HEK293 (cell line): ENCODE results near the gene GAD1.

Source experiments
- KLF10 ChIP-seq: fragments of 450-650 bp; IDR thresholded peaks from 2 replicates; pipeline ENCODE4 v1.5.1; 2018; ENCODE audit warnings: missing biosample characterization, mild to moderate bottlenecking, missing genetic modification characterization
- PRDM10 ChIP-seq: fragments of 450-650 bp; formaldehyde crosslinking; IDR thresholded peaks from 2 replicates; pipeline ENCODE4 v1.5.1; 2016; ENCODE audit warnings: missing biosample characterization, missing genetic modification characterization
- REST ChIP-seq: fragments of 450-650 bp; formaldehyde crosslinking; IDR thresholded peaks from 2 replicates; pipeline ENCODE4 v1.5.1; 2016; ENCODE audit warnings: missing biosample characterization, missing genetic modification characterization
- SP3 ChIP-seq: fragments of 450-650 bp; formaldehyde crosslinking; IDR thresholded peaks from 2 replicates; pipeline ENCODE4 v1.5.1; 2016; ENCODE audit warnings: missing biosample characterization, missing genetic modification characterization
- TSHZ1 ChIP-seq: fragments of 450-650 bp; formaldehyde crosslinking; IDR thresholded peaks from 2 replicates; pipeline ENCODE4 v1.5.1; 2016; ENCODE audit warnings: missing biosample characterization, missing genetic modification characterization, borderline replicate concordance
- ZNF280D ChIP-seq: fragments of 450-650 bp; formaldehyde crosslinking; IDR thresholded peaks from 2 replicates; pipeline ENCODE4 v1.5.1; 2016; ENCODE audit warnings: missing biosample characterization, missing genetic modification characterization
- ZNF302 ChIP-seq: fragments of 450-650 bp; formaldehyde crosslinking; IDR thresholded peaks from 2 replicates; pipeline ENCODE4 v1.5.1; 2016; ENCODE audit warnings: missing biosample characterization, missing genetic modification characterization, low read depth
- ZNF624 ChIP-seq: fragments of 450-650 bp; formaldehyde crosslinking; IDR thresholded peaks from 2 replicates; pipeline ENCODE4 v1.5.1; 2017; ENCODE audit warnings: missing biosample characterization, missing genetic modification characterization
- TF ChIP-seq, protein P1 (sequence below): fragments of 450-650 bp; formaldehyde crosslinking; IDR thresholded peaks from 2 replicates; pipeline ENCODE4 v1.5.1; 2016; ENCODE audit warnings: missing biosample characterization, missing genetic modification characterization
- TF ChIP-seq, protein P2 (sequence below): fragments of 450-650 bp; formaldehyde crosslinking; IDR thresholded peaks from 2 replicates; pipeline ENCODE4 v1.5.1; 2016; ENCODE audit warnings: missing biosample characterization, missing genetic modification characterization
- TF ChIP-seq, protein P3 (sequence below): fragments of 450-650 bp; formaldehyde crosslinking; IDR thresholded peaks from 2 replicates; pipeline ENCODE4; 2016; ENCODE audit warnings: missing biosample characterization, missing genetic modification characterization

GRCh38 chr2:170878505-170878904 is 61.8 kb downstream of the GAD1 start:
- TF ChIP-seq, protein P1, sequence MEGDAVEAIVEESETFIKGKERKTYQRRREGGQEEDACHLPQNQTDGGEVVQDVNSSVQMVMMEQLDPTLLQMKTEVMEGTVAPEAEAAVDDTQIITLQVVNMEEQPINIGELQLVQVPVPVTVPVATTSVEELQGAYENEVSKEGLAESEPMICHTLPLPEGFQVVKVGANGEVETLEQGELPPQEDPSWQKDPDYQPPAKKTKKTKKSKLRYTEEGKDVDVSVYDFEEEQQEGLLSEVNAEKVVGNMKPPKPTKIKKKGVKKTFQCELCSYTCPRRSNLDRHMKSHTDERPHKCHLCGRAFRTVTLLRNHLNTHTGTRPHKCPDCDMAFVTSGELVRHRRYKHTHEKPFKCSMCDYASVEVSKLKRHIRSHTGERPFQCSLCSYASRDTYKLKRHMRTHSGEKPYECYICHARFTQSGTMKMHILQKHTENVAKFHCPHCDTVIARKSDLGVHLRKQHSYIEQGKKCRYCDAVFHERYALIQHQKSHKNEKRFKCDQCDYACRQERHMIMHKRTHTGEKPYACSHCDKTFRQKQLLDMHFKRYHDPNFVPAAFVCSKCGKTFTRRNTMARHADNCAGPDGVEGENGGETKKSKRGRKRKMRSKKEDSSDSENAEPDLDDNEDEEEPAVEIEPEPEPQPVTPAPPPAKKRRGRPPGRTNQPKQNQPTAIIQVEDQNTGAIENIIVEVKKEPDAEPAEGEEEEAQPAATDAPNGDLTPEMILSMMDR = no peak
- TF ChIP-seq, protein P2, sequence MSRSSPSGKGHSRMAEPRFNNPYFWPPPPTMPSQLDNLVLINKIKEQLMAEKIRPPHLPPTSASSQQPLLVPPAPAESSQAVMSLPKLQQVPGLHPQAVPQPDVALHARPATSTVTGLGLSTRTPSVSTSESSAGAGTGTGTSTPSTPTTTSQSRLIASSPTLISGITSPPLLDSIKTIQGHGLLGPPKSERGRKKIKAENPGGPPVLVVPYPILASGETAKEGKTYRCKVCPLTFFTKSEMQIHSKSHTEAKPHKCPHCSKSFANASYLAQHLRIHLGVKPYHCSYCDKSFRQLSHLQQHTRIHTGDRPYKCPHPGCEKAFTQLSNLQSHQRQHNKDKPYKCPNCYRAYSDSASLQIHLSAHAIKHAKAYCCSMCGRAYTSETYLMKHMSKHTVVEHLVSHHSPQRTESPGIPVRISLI = no peak
- TF ChIP-seq, protein P3, sequence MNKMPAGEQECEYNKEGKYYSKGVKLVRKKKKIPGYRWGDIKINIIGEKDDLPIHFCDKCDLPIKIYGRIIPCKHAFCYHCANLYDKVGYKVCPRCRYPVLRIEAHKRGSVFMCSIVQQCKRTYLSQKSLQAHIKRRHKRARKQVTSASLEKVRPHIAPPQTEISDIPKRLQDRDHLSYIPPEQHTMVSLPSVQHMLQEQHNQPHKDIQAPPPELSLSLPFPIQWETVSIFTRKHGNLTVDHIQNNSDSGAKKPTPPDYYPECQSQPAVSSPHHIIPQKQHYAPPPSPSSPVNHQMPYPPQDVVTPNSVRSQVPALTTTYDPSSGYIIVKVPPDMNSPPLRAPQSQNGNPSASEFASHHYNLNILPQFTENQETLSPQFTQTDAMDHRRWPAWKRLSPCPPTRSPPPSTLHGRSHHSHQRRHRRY (tag by site-specific recombination) = no peak
- TF ChIP-seq PRDM10 (tag by site-specific recombination) (no peak), SP3 (no peak), ZNF280D (tag by site-specific recombination) (no peak), REST (tag by site-specific recombination) (no peak), KLF10 (tag by site-specific recombination) (no peak), ZNF302 (no peak), ZNF624 (tag by site-specific recombination) (no peak), TSHZ1 (tag by site-specific recombination) (no peak)
